AG10803 (cell line): ENCODE results near the gene H6PD.
"Not testable (repeated sequence)": the region's sequence is repeated elsewhere in the genome, so short reads cannot be mapped to it uniquely, and the experiment has no call there.

Experiments used
- DNase-seq: peaks from one replicate; pipeline ENCODE4 v3.0.0; 2010; ENCODE audit warnings: low read depth
- H3K4me3 ChIP-seq: 2 replicates; pipeline ENCODE4 v1.5.1; 2011; ENCODE audit warnings: mild to moderate bottlenecking, low read length, control low read depth
- TF ChIP-seq, protein P1 (sequence below): conservative IDR thresholded peaks from 2 replicates; pipeline ENCODE4 v1.5.1; 2011; ENCODE audit warnings: mild to moderate bottlenecking, low read length, control low read depth, inconsistent platforms

Gene H6PD

DNA sequence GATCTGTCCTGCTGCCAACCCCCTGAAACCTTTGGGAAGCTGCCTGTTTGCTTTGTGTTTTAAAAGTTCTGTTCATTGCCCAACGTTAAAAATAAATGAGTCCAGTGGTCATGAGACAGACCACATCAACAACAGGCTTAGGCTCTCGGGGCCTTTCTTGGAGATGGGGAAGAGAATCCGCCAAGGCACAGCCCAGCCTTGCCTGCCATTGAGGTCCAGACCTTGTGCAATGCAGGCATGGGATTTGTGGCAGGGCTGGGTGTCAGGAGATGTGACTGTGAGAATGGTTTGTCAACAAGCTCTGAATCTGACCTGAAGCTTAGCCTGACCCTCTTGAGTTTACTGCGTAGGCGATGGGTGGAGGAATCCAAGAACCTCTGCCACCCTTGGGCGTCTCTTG lies 62.3 kb downstream of the H6PD start:
- H3K4me3 ChIP-seq = no peak overlapping the region
- TF ChIP-seq, protein P1, sequence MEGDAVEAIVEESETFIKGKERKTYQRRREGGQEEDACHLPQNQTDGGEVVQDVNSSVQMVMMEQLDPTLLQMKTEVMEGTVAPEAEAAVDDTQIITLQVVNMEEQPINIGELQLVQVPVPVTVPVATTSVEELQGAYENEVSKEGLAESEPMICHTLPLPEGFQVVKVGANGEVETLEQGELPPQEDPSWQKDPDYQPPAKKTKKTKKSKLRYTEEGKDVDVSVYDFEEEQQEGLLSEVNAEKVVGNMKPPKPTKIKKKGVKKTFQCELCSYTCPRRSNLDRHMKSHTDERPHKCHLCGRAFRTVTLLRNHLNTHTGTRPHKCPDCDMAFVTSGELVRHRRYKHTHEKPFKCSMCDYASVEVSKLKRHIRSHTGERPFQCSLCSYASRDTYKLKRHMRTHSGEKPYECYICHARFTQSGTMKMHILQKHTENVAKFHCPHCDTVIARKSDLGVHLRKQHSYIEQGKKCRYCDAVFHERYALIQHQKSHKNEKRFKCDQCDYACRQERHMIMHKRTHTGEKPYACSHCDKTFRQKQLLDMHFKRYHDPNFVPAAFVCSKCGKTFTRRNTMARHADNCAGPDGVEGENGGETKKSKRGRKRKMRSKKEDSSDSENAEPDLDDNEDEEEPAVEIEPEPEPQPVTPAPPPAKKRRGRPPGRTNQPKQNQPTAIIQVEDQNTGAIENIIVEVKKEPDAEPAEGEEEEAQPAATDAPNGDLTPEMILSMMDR = no peak
- no peak for DNase-seq

DNA sequence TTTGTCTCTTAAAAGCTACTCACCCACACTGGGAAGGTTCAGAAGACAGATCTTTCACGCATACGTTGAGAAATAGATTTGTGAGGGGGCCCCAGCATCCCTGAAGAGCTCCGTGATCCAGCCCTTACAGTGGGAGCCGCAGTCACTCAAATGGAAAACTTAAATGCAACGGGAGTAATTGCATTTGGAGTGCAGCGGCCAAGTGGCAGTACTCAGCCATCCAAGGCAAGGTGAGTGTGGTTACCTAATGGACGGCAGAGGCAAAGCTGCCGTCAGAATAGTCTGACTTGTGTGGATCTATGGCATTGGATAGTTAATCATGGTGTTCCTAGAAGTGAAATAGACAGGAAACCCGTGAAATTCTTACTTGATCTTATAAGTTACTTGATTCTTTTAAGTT lies 63.3 kb downstream of the H6PD start:
- TF ChIP-seq, protein P1 = no peak
- DNase-seq = no peak
- no peak overlapping the region for H3K4me3 ChIP-seq

DNA sequence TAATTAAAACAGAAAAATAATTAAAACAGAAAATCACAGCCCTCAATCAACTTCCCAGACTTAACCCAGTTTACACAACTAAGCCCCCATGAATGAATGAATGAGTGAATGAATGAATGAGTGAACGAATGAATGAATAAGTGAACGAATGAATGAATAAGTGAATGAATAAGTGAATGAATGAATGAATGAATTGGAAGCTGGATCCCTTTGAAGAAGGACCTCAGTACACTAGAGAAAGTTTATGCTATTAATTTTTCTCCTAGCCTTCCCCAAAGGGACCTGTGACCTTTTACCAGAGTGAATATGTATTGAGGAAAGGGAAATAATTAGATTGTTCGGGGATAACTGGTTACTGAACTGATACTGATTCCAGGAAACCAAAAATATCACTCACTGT lies 63.7 kb downstream of the H6PD start:
- TF ChIP-seq, protein P1 = no peak
- H3K4me3 ChIP-seq = no peak overlapping the region
- DNase-seq = no peak

DNA sequence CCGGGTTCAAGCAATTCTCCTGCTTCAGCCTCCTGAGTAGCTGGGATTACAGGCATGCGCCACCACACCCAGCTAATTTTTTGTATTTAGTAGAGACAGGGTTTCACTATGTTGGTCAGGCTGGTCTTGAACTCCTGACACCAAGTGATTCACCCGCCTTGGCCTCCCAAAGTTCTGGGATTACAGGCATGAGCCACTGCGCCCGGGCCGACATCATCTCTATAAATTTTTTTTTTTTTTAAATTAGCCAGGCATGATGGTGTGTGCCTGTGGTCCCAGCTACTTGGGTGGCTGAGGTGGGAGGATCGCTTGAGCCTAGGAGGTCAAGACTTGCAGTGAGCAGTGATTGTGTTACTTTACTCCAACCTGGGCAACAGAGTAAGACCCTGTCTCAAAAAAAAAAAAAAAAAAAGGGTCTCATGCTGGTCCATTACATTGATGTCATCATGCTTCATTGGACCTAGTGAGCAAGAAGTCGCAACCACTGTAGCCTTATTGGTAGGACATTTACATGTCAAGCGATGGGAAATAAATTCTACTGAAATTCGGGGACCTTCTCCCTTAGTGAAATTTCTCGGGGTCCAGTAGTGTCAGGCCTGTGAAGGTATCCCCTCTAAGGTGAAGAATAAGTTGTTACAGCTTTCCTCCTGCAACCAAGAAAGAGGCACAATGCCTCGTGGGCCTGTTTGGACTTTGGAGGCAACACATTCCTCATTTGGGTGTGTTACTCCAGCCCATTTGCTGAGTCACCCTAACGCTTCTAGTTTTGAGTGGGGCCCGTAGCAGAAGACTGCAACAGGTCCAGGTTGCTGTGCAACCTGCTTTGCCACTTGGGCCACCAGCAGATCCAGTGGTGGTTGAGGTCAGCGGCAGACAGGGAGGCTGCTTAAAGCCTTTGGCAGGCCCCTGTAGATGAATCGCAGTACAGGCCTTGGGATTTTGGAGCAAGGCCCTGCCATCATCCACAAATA lies 65.3 kb downstream of the H6PD start:
- DNase-seq = peak; percentile 81
- not testable (repeated sequence) for H3K4me3 ChIP-seq

DNA sequence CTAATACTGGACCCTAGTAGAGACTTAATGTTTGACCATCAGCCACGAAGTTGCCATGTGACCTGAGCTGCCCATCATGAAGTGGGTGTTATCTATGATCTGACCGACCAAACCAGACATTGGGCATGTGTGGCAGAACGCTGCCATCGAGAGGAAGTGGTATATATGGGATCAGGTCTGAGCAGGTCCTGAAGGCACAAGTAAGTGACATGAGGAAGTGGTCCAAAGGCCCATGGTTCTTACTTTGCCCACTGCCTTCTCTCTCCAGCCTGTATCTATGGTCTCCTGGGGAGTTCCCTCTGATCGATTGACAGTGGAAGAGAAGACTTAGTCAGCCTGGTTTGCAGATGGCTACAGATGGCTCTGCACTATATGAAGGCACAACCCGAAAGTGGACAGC lies 66.0 kb downstream of the H6PD start:
- TF ChIP-seq, protein P1 = no peak
- H3K4me3 ChIP-seq = no peak overlapping the region
- no peak for DNase-seq

DNA sequence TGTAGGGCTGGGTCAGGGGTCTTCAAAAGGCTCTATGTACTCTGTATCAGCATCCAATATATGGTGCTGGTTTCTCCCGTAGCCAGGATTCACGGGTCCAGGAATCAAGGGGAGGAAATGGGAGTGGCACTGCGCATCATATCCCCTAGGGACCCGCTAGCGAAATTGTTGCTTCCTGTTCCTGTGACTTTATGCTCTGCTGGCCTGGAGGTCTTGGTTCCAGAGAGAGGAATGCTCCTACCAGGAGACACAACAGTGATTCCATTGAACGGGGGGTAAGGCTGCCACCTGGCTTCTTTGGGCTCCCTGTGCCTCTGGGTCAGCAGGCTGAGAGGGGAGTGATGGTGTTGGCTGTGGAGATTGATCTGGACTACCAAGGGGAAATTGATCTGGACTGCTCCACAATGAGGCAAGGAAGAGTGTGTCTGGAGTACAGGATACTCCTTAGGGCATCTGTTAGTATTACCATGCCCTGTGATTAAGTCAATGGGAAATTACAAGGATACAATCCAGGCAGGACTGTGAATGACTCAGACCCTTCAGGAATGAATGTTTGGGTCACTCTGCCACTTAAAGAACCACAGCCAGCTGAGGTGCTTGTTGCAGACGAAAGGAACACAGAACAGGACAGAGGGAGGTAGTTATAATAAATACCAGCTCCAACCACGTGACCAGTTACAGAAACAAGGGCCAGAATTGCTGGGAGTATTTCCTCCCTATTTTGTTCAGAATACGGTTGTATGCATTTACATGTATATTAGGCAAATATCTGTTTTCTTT lies 68.4 kb downstream of the H6PD start:
- DNase-seq = peak; percentile 97
- H3K4me3 ChIP-seq = no peak overlapping the region

DNA sequence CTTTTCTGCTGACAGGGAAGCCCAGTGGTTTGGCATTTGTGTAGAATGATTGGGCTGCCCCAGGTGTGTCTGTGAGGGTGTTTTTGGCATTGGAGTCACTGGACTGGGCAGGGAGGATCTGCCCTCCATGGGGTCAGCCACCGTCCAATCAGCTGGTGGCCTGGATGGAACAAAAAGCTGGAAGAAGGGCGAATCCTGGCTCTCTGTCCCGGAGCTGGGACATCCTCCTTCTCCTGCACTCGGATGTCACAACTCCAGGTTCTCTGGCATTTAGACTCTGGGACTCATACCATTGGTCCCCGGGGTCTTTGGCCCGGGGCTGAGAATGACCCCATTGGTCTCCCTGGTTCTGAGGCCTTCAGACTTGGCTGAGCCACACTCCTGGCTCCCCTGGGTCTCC lies 69.3 kb downstream of the H6PD start:
- H3K4me3 ChIP-seq = no peak overlapping the region
- TF ChIP-seq, protein P1 = no peak
- no peak for DNase-seq

More for the DNA sequence above, 68.4 kb downstream of the H6PD start:
- TF ChIP-seq, protein P1 = no peak
